H9 (cell line): Measurements from ENCODE around the gene DPEP3. TPM values are rescaled to one million over a fixed set of nuclear protein-coding genes. Genes with fewer than 3 reads are reported as not detected.

ENCODE experiments used
- DNase-seq: peaks from one replicate; pipeline ENCODE4 v3.0.0-alpha.2; 2017
- H2AFZ ChIP-seq: one replicate; pipeline ENCODE4 v1.6.1; 2013; ENCODE audit warnings: mild to moderate bottlenecking, low read length, control low read depth, moderate library complexity
- H2AK5ac ChIP-seq: 2 replicates; pipeline ENCODE4 v1.6.1; 2013; ENCODE audit warnings: low read length, control low read depth, mixed read lengths; ENCODE audit not compliant: insufficient read length
- H2BK120ac ChIP-seq: one replicate; pipeline ENCODE4 v1.6.1; 2013; ENCODE audit warnings: low read depth, mild to moderate bottlenecking, low read length, control low read depth, inconsistent platforms; ENCODE audit not compliant: poor library complexity, severe bottlenecking
- H2BK12ac ChIP-seq: 2 replicates; pipeline ENCODE4 v1.6.1; 2013; ENCODE audit warnings: low read length, control low read depth, mixed read lengths, low read depth; ENCODE audit not compliant: insufficient read length
- H2BK15ac ChIP-seq: 2 replicates; pipeline ENCODE4 v1.6.1; 2013; ENCODE audit warnings: low read depth, low read length, control low read depth
- H2BK20ac ChIP-seq: one replicate; pipeline ENCODE4 v1.6.1; 2013; ENCODE audit warnings: low read depth, mild to moderate bottlenecking, low read length, control low read depth, inconsistent platforms; ENCODE audit not compliant: poor library complexity, severe bottlenecking
- H2BK5ac ChIP-seq: 2 replicates; pipeline ENCODE4 v1.6.1; 2013; ENCODE audit warnings: low read length, control low read depth, mixed read lengths; ENCODE audit not compliant: insufficient read length
- H3K14ac ChIP-seq: 2 replicates; pipeline ENCODE4 v1.6.1; 2013; ENCODE audit warnings: low read length, control low read depth; ENCODE audit not compliant: insufficient read depth
- H3K18ac ChIP-seq: 2 replicates; pipeline ENCODE4 v1.6.1; 2013; ENCODE audit warnings: low read depth, mild to moderate bottlenecking, mixed read lengths, low read length, control low read depth; ENCODE audit not compliant: insufficient read length
- H3K23ac ChIP-seq: 2 replicates; pipeline ENCODE4 v1.6.1; 2013; ENCODE audit warnings: low read length, control low read depth, mixed read lengths, low read depth; ENCODE audit not compliant: insufficient read length
- H3K23me2 ChIP-seq: 2 replicates; pipeline ENCODE4 v1.6.1; 2013; ENCODE audit warnings: low read depth, mild to moderate bottlenecking, mixed read lengths, low read length, control low read depth; ENCODE audit not compliant: insufficient read length, poor library complexity, severe bottlenecking
- H3K27ac ChIP-seq: 2 replicates; pipeline ENCODE4 v1.5.1; 2013; ENCODE audit warnings: low read length, control low read depth, mixed read lengths, low read depth; ENCODE audit not compliant: insufficient read length
- H3K27me3 ChIP-seq: 2 replicates; pipeline ENCODE4 v1.6.1; 2013; ENCODE audit warnings: low read length, control low read depth, inconsistent platforms; ENCODE audit not compliant: insufficient read depth
- H3K4ac ChIP-seq: 2 replicates; pipeline ENCODE4 v1.6.1; 2013; ENCODE audit warnings: low read depth, mild to moderate bottlenecking, control low read depth, inconsistent platforms, low read length, moderate library complexity
- H3K4me1 ChIP-seq: 2 replicates; pipeline ENCODE4 v1.6.1; 2013; ENCODE audit warnings: low read length, control low read depth, inconsistent platforms; ENCODE audit not compliant: insufficient read depth
- H3K4me2 ChIP-seq: 2 replicates; pipeline ENCODE4 v1.6.1; 2013; ENCODE audit warnings: low read length, control low read depth, mixed read lengths; ENCODE audit not compliant: insufficient read length, insufficient read depth
- H3K56ac ChIP-seq: 2 replicates; pipeline ENCODE4 v1.6.1; 2013; ENCODE audit warnings: low read depth, mild to moderate bottlenecking, mixed read lengths, low read length, control low read depth; ENCODE audit not compliant: insufficient read length
- H3K79me1 ChIP-seq: 2 replicates; pipeline ENCODE4 v1.6.1; 2013; ENCODE audit warnings: low read depth, mild to moderate bottlenecking, moderate library complexity, low read length, control low read depth, inconsistent platforms; ENCODE audit not compliant: insufficient read depth, poor library complexity, severe bottlenecking
- H3K79me2 ChIP-seq: 2 replicates; pipeline ENCODE4 v1.6.1; 2013; ENCODE audit warnings: low read length, control low read depth, inconsistent platforms; ENCODE audit not compliant: insufficient read depth
- H3K9ac ChIP-seq: 2 replicates; pipeline ENCODE4 v1.6.1; 2013; ENCODE audit warnings: low read length, control low read depth, mixed read lengths; ENCODE audit not compliant: insufficient read length; ENCODE audit errors: extremely low read depth
- H3K9me3 ChIP-seq: one replicate; pipeline ENCODE4 v1.6.1; 2013; ENCODE audit warnings: low read depth, low read length, inconsistent platforms; ENCODE audit not compliant: control insufficient read depth
- H3T11ph ChIP-seq: one replicate; pipeline ENCODE4 v1.6.1; 2013; ENCODE audit warnings: mild to moderate bottlenecking, low read length, control low read depth, inconsistent platforms
- H4K20me1 ChIP-seq: one replicate; pipeline ENCODE4 v1.6.1; 2013; ENCODE audit not compliant: control insufficient read depth, insufficient read length, insufficient read depth
- H4K5ac ChIP-seq: 2 replicates; pipeline ENCODE4 v1.6.1; 2013; ENCODE audit warnings: low read depth, mild to moderate bottlenecking, mixed read lengths, low read length, control low read depth; ENCODE audit not compliant: insufficient read length
- H4K8ac ChIP-seq: replicated peaks from 2 replicates; pipeline ENCODE4 v1.6.1; 2013; ENCODE audit warnings: low read length, control low read depth, mixed read lengths, low read depth; ENCODE audit not compliant: insufficient read length
- H4K91ac ChIP-seq: 2 replicates; pipeline ENCODE4 v1.6.1; 2013; ENCODE audit warnings: low read depth, mild to moderate bottlenecking, moderate library complexity, mixed read lengths, low read length, control low read depth; ENCODE audit not compliant: insufficient read length
- H3K27ac Mint-ChIP-seq, 3 experiments: 2 replicates in 2 of 3; 3 replicates in 1 of 3; pipeline ENCODE4 v1.8.0; 2020 to 2021; ENCODE audit warnings: mixed read lengths in 3 of 3, mild to moderate bottlenecking in 1 of 3, moderate library complexity in 1 of 3
- H3K27me3 Mint-ChIP-seq: 2 replicates; pipeline ENCODE4 v1.8.0; 2021; ENCODE audit warnings: low read depth, mild to moderate bottlenecking, moderate library complexity, mixed read lengths
- H3K36me3 Mint-ChIP-seq, 3 experiments: 2 replicates in 2 of 3; 3 replicates in 1 of 3; pipeline ENCODE4 v1.8.0; 2020 to 2021; ENCODE audit warnings: low read depth in 3 of 3, mixed read lengths in 3 of 3; ENCODE audit not compliant: insufficient read depth in 1 of 3
- H3K4me1 Mint-ChIP-seq, 2 experiments: 2 replicates each; pipeline ENCODE4 v1.8.0; 2020; ENCODE audit warnings: mixed read lengths in 2 of 2
- H3K4me3 Mint-ChIP-seq, 2 experiments: 2 replicates in 1 of 2; 3 replicates in 1 of 2; pipeline ENCODE4 v1.8.0; 2020 to 2021; ENCODE audit warnings: mild to moderate bottlenecking in 2 of 2, mixed read lengths in 2 of 2, moderate library complexity in 1 of 2
- H3K9me3 Mint-ChIP-seq, 2 experiments: 2 replicates in 1 of 2; 3 replicates in 1 of 2; pipeline ENCODE4 v1.8.0; 2020; ENCODE audit warnings: mild to moderate bottlenecking in 2 of 2, mixed read lengths in 2 of 2, moderate library complexity in 1 of 2
- WGBS: extraction: QIAGEN DNeasy Blood & Tissue Kit; methylation state at CpG from one replicate; pipeline ENCODE4 v1.1.7; 2013; ENCODE audit warnings: missing lambda C conversion rate, low lambda C conversion rate, mixed read lengths; ENCODE audit not compliant: insufficient read length; ENCODE audit errors: extremely low coverage; 5-methylcytosine and 5-hydroxymethylcytosine counted together
- total RNA-seq: library from RNA; stranded (reverse); gene quantifications from 2 replicates; pipeline ENCODE4 v1.2.1, GENCODE V29; 2021
- TF ChIP-seq, protein P1 (sequence below): fragments of 200-600 bp; sonication (generic); conservative IDR thresholded peaks from 3 replicates; pipeline ENCODE4 v1.8.0; 2021; ENCODE audit warnings: antibody characterized with exemption, mild to moderate bottlenecking

DPEP3 gene
- total RNA-seq, 1 experiment from 2014 or later = 0.68 TPM

DNA sequence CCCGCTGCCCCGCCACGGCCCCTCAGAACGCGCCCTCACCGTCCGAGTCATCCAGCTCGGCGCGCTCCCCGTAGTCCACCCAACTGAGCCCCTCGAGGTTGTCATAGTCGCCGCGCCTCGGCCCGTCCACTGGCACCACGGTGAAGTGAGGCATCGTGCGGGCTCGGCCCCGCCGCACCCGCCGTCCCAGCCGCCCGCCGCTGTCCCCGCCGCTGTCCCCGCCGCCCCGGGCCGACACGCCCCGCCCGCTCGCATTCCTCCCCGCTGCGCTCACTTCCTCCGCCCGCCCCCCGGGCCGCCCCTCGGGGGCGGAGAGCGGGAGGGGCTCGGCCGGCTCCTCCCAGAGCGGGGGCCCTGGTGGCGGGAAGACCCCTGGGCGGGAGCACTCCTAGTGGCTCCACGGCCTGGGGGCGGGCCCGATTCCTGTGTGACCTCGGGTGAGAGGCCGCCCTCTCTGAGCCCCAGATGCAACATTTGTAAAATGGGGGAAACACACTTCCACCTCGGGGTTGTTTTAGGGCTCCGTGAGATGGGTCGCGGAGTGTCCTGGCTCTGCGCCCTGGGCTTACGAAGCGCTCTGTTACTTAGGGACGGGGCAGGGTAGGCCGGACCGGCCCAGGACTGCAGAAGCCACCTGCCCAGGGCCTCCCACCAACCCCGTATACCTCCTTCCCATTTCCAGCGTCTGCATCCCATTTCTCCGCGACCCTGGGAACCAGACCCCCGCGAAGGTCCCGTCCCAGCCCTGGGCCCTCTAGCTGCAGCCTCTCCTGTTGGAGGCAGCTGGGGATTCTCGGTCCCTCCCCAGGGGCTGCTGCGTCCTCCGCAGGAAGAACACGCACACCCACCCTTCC is 11.7 kb downstream of the DPEP3 start, which contains the start of gene SLC12A4:
TSS of gene SLC12A4 (minus strand) at position 238 of the 854 bp plus-strand sequence. CDS start at position 154, 84 bp downstream.
- Mint-ChIP-seq H3K27ac (peak within 1 kb of the TSS; percentile 46 to 93 (median 57); a peak in 5 of 7 replicates), H3K4me3 (peak within 1 kb of the TSS; percentile 93 to 95), H3K36me3 (peaks cover 0 to 15% (median 2%) of the 10 kb centered on the region in 3 experiments; a peak in 4 of 7 replicates), H3K27me3 (peaks cover 2% of the 10 kb centered on the region), H3K9me3 (no peaks in the 10 kb centered on the region; a peak in 1 of 5 replicates), H3K4me1 (peaks cover 37 to 42% of the 10 kb centered on the region in 2 experiments)
- H3K27ac ChIP-seq = no peak within 1 kb of the TSS
- H2BK120ac ChIP-seq = no peak within 1 kb of the TSS
- no peak within 1 kb of the TSS for H3K4ac ChIP-seq
- H3K27me3 ChIP-seq = no peaks in the 10 kb centered on the region
- H3K9me3 ChIP-seq = no peaks in the 10 kb centered on the region
- H2AFZ ChIP-seq = no peak within 1 kb of the TSS
- H3T11ph ChIP-seq = no peak within 1 kb of the TSS
- H3K4me1 ChIP-seq = peaks cover 5% of the 10 kb centered on the region; the same call in 1 of the 2 replicates
- H3K14ac ChIP-seq = peak within 1 kb of the TSS; percentile 80
- H2BK12ac ChIP-seq = no peak within 1 kb of the TSS
- H4K20me1 ChIP-seq = peaks cover 3% of the 10 kb centered on the region
- H4K5ac ChIP-seq = no peak within 1 kb of the TSS
- no peak within 1 kb of the TSS for H2BK20ac ChIP-seq
- H3K23me2 ChIP-seq = peaks cover 3% of the 10 kb centered on the region
- WGBS = no CpG with 5 or more reads among the region's 78 CpGs
- peak within 1 kb of the TSS; percentile 38 for H3K9ac ChIP-seq
- H2AK5ac ChIP-seq = no peak within 1 kb of the TSS
- no peak within 1 kb of the TSS for H3K56ac ChIP-seq
- H3K79me2 ChIP-seq = no peaks in the 10 kb centered on the region; the same call in 1 of the 2 replicates
- no peak within 1 kb of the TSS for H4K8ac ChIP-seq
- no peaks in the 10 kb centered on the region for H3K79me1 ChIP-seq
- H3K23ac ChIP-seq = no peak within 1 kb of the TSS
- H3K18ac ChIP-seq = no peak within 1 kb of the TSS
- no peak within 1 kb of the TSS for H2BK15ac ChIP-seq
- DNase-seq = peak; percentile 93
- TF ChIP-seq, protein P1, sequence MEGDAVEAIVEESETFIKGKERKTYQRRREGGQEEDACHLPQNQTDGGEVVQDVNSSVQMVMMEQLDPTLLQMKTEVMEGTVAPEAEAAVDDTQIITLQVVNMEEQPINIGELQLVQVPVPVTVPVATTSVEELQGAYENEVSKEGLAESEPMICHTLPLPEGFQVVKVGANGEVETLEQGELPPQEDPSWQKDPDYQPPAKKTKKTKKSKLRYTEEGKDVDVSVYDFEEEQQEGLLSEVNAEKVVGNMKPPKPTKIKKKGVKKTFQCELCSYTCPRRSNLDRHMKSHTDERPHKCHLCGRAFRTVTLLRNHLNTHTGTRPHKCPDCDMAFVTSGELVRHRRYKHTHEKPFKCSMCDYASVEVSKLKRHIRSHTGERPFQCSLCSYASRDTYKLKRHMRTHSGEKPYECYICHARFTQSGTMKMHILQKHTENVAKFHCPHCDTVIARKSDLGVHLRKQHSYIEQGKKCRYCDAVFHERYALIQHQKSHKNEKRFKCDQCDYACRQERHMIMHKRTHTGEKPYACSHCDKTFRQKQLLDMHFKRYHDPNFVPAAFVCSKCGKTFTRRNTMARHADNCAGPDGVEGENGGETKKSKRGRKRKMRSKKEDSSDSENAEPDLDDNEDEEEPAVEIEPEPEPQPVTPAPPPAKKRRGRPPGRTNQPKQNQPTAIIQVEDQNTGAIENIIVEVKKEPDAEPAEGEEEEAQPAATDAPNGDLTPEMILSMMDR = no peak
- no peak within 1 kb of the TSS for H4K91ac ChIP-seq
- H3K4me2 ChIP-seq = peak within 1 kb of the TSS; percentile 66
- H2BK5ac ChIP-seq = no peak within 1 kb of the TSS
